ENCODE results near the gene NUP93.
"Not testable (repeated sequence)": the region's sequence is repeated elsewhere in the genome, so short reads cannot be mapped to it uniquely, and the experiment has no call there.

Gene NUP93

GRCh38 chr16:56779906-56780305 is 50.0 kb downstream of the NUP93 start:
- DNase-seq (ENCODE audit: low spot score) = no peak

- DNase-seq (ENCODE audit: low spot score) = no peak
Measured at GRCh38 chr16:56780646-56781045, 50.7 kb downstream of the NUP93 start.

- DNase-seq (ENCODE audit: low spot score) = no peak
Measured at GRCh38 chr16:56781528-56781961, 51.6 kb downstream of the NUP93 start.

GRCh38 chr16:56783344-56783743 is 53.4 kb downstream of the NUP93 start:
- DNase-seq (ENCODE audit: low spot score) = no peak

- DNase-seq (ENCODE audit: low spot score) = no peak
Measured at GRCh38 chr16:56785317-56785716, 55.4 kb downstream of the NUP93 start.

- no peak for DNase-seq (ENCODE audit: low spot score)
Measured at GRCh38 chr16:56787167-56787566, 57.2 kb downstream of the NUP93 start.

GRCh38 chr16:56788435-56788834 is 58.5 kb downstream of the NUP93 start:
- no peak for DNase-seq (ENCODE audit: low spot score)

- DNase-seq (ENCODE audit: low spot score) = no peak
Measured at GRCh38 chr16:56789360-56789759, 59.4 kb downstream of the NUP93 start.

- DNase-seq (ENCODE audit: low spot score) = no peak
Measured at GRCh38 chr16:56792967-56793366, 63.0 kb downstream of the NUP93 start.

- no peak for DNase-seq (ENCODE audit: low spot score)
Measured at GRCh38 chr16:56793492-56793891, 63.6 kb downstream of the NUP93 start.

GRCh38 chr16:56795011-56795410 is 65.1 kb downstream of the NUP93 start:
- DNase-seq (ENCODE audit: low spot score) = no peak

- not testable (repeated sequence) for DNase-seq (ENCODE audit: low spot score)
Measured at GRCh38 chr16:56797038-56797437, 67.1 kb downstream of the NUP93 start.

GRCh38 chr16:56797861-56798260 is 67.9 kb downstream of the NUP93 start:
- no peak for DNase-seq (ENCODE audit: low spot score)

- DNase-seq (ENCODE audit: low spot score) = no peak
Measured at GRCh38 chr16:56798955-56799354, 69.0 kb downstream of the NUP93 start.

GRCh38 chr16:56800355-56800754 is 70.4 kb downstream of the NUP93 start:
- DNase-seq (ENCODE audit: low spot score) = no peak

GRCh38 chr16:56801762-56802161 is 71.8 kb downstream of the NUP93 start:
- no peak for DNase-seq (ENCODE audit: low spot score)

- no peak for DNase-seq (ENCODE audit: low spot score)
Measured at GRCh38 chr16:56807011-56807675, 77.2 kb downstream of the NUP93 start.

GRCh38 chr16:56807676-56808067 is 77.7 kb downstream of the NUP93 start:
- DNase-seq (ENCODE audit: low spot score) = not testable (repeated sequence)

GRCh38 chr16:56810954-56811353 is 81.0 kb downstream of the NUP93 start:
- no peak for DNase-seq (ENCODE audit: low spot score)

- not testable (repeated sequence) for DNase-seq (ENCODE audit: low spot score)
Measured at GRCh38 chr16:56811602-56812001, 81.7 kb downstream of the NUP93 start.

- DNase-seq (ENCODE audit: low spot score) = no peak
Measured at GRCh38 chr16:56812884-56813283, 83.0 kb downstream of the NUP93 start.

GRCh38 chr16:56814537-56815432 is 84.9 kb downstream of the NUP93 start:
- DNase-seq (ENCODE audit: low spot score) = no peak

- DNase-seq (ENCODE audit: low spot score) = no peak
Measured at GRCh38 chr16:56815721-56816120, 85.8 kb downstream of the NUP93 start.

Data from CD4-positive, alpha-beta T cell treated with Interleukin-6 at 100 ng/mL for 8 hours (primary cell).